Measurements from ENCODE around the gene GPC3. TPM values are rescaled to one million over a fixed set of nuclear protein-coding genes. Genes with fewer than 3 reads are reported as not detected.

The GPC3 gene
- total RNA-seq, 3 donors from 2014 or later (not counting 1 experiment from before 2014, with no cell fraction given): not detected

DNA sequence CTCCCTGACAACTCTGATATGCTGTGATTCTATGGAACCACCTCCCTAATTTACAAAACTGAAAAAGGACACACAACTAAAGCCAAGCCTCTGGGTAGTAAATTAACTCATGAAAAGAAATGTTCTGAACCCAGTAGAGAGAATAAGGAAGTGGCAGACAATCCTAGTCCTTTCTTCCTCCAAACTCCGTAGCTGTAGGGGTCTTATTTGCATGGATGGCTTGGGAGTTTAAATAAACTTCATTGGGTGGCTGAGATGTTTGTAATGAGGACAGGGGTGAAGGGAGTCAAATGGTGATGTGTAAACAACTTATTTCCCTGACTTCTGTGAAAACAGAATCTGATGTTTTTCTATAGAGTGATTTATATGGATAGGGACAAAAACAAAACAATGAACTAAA is 59.3 kb downstream of the GPC3 start:
- no peak for ATAC-seq
- Mint-ChIP-seq H3K4me1 (peaks cover 12 to 15% of the 10 kb centered on the region in 2 donors), H3K4me3 (no peak overlapping the region), H3K27ac (no peak overlapping the region), H3K9me3 (no peaks in the 10 kb centered on the region), H3K27me3 (ENCODE audit: low read depth in 2 of 2) (peaks cover 0 to 23% of the 10 kb centered on the region in 2 donors), H3K36me3 (no peaks in the 10 kb centered on the region)
- Histone ChIP-seq H3K4me1 (ENCODE audit: control insufficient read depth, insufficient read depth, low read length) (peaks cover 19% of the 10 kb centered on the region), H3K27me3 (ENCODE audit: control insufficient read depth, insufficient read depth, low read length) (no peaks in the 10 kb centered on the region), H3K4me3 (ENCODE audit: low read length) (no peak overlapping the region), H3K36me3 (ENCODE audit: control insufficient read depth, insufficient read depth, low read length) (no peaks in the 10 kb centered on the region), H3K9me3 (ENCODE audit: control insufficient read depth, insufficient read depth, low read length) (no peaks in the 10 kb centered on the region), H3K27ac (ENCODE audit: low read length) (no peak overlapping the region)
- TF ChIP-seq, protein P1, sequence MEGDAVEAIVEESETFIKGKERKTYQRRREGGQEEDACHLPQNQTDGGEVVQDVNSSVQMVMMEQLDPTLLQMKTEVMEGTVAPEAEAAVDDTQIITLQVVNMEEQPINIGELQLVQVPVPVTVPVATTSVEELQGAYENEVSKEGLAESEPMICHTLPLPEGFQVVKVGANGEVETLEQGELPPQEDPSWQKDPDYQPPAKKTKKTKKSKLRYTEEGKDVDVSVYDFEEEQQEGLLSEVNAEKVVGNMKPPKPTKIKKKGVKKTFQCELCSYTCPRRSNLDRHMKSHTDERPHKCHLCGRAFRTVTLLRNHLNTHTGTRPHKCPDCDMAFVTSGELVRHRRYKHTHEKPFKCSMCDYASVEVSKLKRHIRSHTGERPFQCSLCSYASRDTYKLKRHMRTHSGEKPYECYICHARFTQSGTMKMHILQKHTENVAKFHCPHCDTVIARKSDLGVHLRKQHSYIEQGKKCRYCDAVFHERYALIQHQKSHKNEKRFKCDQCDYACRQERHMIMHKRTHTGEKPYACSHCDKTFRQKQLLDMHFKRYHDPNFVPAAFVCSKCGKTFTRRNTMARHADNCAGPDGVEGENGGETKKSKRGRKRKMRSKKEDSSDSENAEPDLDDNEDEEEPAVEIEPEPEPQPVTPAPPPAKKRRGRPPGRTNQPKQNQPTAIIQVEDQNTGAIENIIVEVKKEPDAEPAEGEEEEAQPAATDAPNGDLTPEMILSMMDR (IDR thresholded peaks at IDR 0.05): no peak
- no peak for DNase-seq
- intact Hi-C loops (cut with micrococcal nuclease): no loop called here
- WGBS (ENCODE audit: insufficient coverage): no CpG with 5 or more reads among the region's 1 CpG

DNA sequence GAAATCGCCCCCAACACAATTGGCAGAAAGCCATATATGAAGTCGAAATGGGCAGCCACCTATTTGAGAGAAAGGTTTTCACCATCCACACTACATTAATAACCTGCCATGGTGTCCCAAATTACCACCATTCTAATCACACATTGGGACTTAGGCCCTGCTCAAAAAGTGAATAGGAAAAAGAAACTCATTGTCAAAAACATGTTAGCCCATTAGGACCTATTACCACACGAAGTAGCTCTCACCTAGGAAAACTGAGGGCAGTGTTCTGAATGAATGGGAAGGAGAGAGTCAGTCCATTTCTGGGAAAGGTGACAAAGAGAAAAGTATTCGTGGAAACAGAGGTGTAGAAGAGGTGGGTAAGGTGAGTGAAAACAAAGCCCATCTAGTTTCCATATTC is 60.8 kb downstream of the GPC3 start:
- H3K9me3 Mint-ChIP-seq: no peaks in the 10 kb centered on the region

DNA sequence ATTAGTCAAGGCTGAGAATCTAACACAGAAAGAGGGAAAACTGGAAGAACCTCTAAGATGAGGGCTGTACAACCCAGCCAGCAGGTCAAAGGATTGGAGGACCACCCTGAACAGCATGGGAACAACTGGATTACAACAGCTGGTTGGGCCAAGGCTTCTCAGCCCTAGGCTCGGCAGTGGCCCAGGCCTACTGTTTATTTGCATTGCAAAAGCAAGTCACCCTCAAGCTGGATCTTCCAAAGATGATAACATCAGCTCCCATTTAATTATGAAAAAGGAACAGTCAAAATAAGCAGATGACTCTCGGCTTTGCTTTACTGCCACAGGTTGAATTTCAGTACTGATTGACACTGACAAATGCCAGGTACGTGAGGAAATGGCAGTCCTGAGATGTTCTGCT is 61.8 kb downstream of the GPC3 start:
- Mint-ChIP-seq H3K9me3 (no peaks in the 10 kb centered on the region), H3K4me1 (peaks cover 12 to 15% of the 10 kb centered on the region in 2 donors), H3K4me3 (no peak overlapping the region), H3K27me3 (ENCODE audit: low read depth in 2 of 2) (peaks cover 0 to 6% of the 10 kb centered on the region in 2 donors), H3K27ac (peak overlapping the region in 1 of 2 donors; percentile 76), H3K36me3 (no peaks in the 10 kb centered on the region)
- intact Hi-C loops (cut with micrococcal nuclease): no loop called here
- no peaks in the 10 kb centered on the region for H3K9me3 ChIP-seq (ENCODE audit: control insufficient read depth, insufficient read depth, low read length)
- TF ChIP-seq, protein P1 (IDR thresholded peaks at IDR 0.05): no peak
- H3K4me1 ChIP-seq (ENCODE audit: control insufficient read depth, insufficient read depth, low read length): peaks cover 19% of the 10 kb centered on the region
- H3K4me3 ChIP-seq (ENCODE audit: low read length): no peak overlapping the region
- H3K36me3 ChIP-seq (ENCODE audit: control insufficient read depth, insufficient read depth, low read length): no peaks in the 10 kb centered on the region
- DNase-seq: peak in 1 of 2 donors; percentile 2
- H3K27me3 ChIP-seq (ENCODE audit: control insufficient read depth, insufficient read depth, low read length): no peaks in the 10 kb centered on the region
- peak overlapping the region; percentile 19 for H3K27ac ChIP-seq (ENCODE audit: low read length)
- WGBS (ENCODE audit: insufficient coverage): 97% methylated on average over 3 of the region's 3 CpGs
- ATAC-seq: no peak

More for the DNA sequence above, 60.8 kb downstream of the GPC3 start:
- ATAC-seq: no peak
- Histone ChIP-seq H3K27ac (ENCODE audit: low read length) (no peak overlapping the region), H3K9me3 (ENCODE audit: control insufficient read depth, insufficient read depth, low read length) (no peaks in the 10 kb centered on the region), H3K4me3 (ENCODE audit: low read length) (no peak overlapping the region), H3K36me3 (ENCODE audit: control insufficient read depth, insufficient read depth, low read length) (no peaks in the 10 kb centered on the region), H3K4me1 (ENCODE audit: control insufficient read depth, insufficient read depth, low read length) (peaks cover 19% of the 10 kb centered on the region), H3K27me3 (ENCODE audit: control insufficient read depth, insufficient read depth, low read length) (no peaks in the 10 kb centered on the region)
- 92% methylated on average over 2 of the region's 4 CpGs for WGBS (ENCODE audit: insufficient coverage)
- H3K27me3 Mint-ChIP-seq (ENCODE audit: low read depth in 2 of 2): peaks cover 0 to 14% of the 10 kb centered on the region in 2 donors
- intact Hi-C loops (cut with micrococcal nuclease): no loop called here
- H3K36me3 Mint-ChIP-seq: no peaks in the 10 kb centered on the region
- no peak overlapping the region for H3K4me3 Mint-ChIP-seq
- H3K27ac Mint-ChIP-seq: peak overlapping the region in 1 of 2 donors; percentile 24
- DNase-seq: no peak
- H3K4me1 Mint-ChIP-seq: peaks cover 12 to 15% of the 10 kb centered on the region in 2 donors
- TF ChIP-seq, protein P1 (IDR thresholded peaks at IDR 0.05): no peak

DNA sequence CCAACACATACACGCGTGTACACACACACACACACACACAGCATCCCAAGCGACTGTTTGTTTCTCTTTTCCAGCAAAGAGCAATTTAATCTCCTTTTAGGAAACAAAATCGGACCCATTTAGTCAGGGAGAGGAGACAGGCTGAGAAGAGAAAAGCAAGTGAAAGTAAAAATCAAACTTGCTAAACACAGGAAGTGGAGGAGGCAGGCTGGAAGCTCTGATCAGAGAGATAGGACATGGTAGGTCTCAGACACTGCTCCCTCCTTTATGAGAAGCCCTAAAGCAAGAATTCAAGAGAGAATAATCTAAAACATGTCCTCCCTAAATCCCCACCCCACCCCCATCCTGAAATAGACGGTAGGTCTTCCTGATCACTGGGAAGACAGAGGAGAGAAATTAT is 62.3 kb downstream of the GPC3 start:
- TF ChIP-seq, protein P1 (IDR thresholded peaks at IDR 0.05): no peak
- H3K27ac Mint-ChIP-seq: peak overlapping the region; percentile 68 to 76
- no peaks in the 10 kb centered on the region for H3K27me3 ChIP-seq (ENCODE audit: control insufficient read depth, insufficient read depth, low read length)
- ATAC-seq (peak in 2 of 3 donors; percentile 58 to 69), DNase-seq (peak in 1 of 2 donors; percentile 47)
- no peaks in the 10 kb centered on the region for H3K36me3 Mint-ChIP-seq
- peak overlapping the region; percentile 79 for H3K4me3 Mint-ChIP-seq
- no peak overlapping the region for H3K4me3 ChIP-seq (ENCODE audit: low read length)
- peaks cover 12 to 15% of the 10 kb centered on the region in 2 donors for H3K4me1 Mint-ChIP-seq
- H3K9me3 Mint-ChIP-seq: no peaks in the 10 kb centered on the region
- intact Hi-C loops (cut with micrococcal nuclease): no loop called here
- WGBS (ENCODE audit: insufficient coverage): no CpG with 5 or more reads among the region's 5 CpGs
- H3K36me3 ChIP-seq (ENCODE audit: control insufficient read depth, insufficient read depth, low read length): no peaks in the 10 kb centered on the region
- H3K27ac ChIP-seq (ENCODE audit: low read length): peak overlapping the region; percentile 19
- peaks cover 19% of the 10 kb centered on the region for H3K4me1 ChIP-seq (ENCODE audit: control insufficient read depth, insufficient read depth, low read length)
- no peaks in the 10 kb centered on the region for H3K9me3 ChIP-seq (ENCODE audit: control insufficient read depth, insufficient read depth, low read length)
- H3K27me3 Mint-ChIP-seq (ENCODE audit: low read depth in 2 of 2): peaks cover 0 to 6% of the 10 kb centered on the region in 2 donors

All from natural killer cell (primary cell).